IMR-90 (cell line): ENCODE results near the gene EML6.

Source experiments
- POLR2A ChIP-seq: IDR thresholded peaks from 2 replicates; pipeline ENCODE4 v1.6.1; 2012; ENCODE audit warnings: mild to moderate bottlenecking, low read depth, low read length
- RAD21 ChIP-seq: IDR thresholded peaks from 2 replicates; pipeline ENCODE4 v1.6.1; 2012; ENCODE audit warnings: low read length, improper control_type of control experiment
- RFX5 ChIP-seq: IDR thresholded peaks from 2 replicates; pipeline ENCODE4 v1.8.0; 2012; ENCODE audit warnings: low read depth, mild to moderate bottlenecking, low read length, moderate library complexity
- SMC3 ChIP-seq: fragments of 150-350 bp; IDR thresholded peaks from 2 replicates; pipeline ENCODE4 v1.6.1; 2016; ENCODE audit warnings: low read depth, mild to moderate bottlenecking, antibody characterized with exemption, low read length, moderate library complexity
- TF ChIP-seq, protein P1 (sequence below): conservative IDR thresholded peaks from 2 replicates; pipeline ENCODE4 v1.5.1; 2012; ENCODE audit warnings: mild to moderate bottlenecking, low read depth, low read length, improper control_type of control experiment
- TF ChIP-seq, protein P2 (sequence below): fragments of 150-350 bp; IDR thresholded peaks from 2 replicates; pipeline ENCODE4 v1.6.1; 2017; ENCODE audit warnings: mild to moderate bottlenecking, antibody characterized with exemption, low read length, low read depth

DNA sequence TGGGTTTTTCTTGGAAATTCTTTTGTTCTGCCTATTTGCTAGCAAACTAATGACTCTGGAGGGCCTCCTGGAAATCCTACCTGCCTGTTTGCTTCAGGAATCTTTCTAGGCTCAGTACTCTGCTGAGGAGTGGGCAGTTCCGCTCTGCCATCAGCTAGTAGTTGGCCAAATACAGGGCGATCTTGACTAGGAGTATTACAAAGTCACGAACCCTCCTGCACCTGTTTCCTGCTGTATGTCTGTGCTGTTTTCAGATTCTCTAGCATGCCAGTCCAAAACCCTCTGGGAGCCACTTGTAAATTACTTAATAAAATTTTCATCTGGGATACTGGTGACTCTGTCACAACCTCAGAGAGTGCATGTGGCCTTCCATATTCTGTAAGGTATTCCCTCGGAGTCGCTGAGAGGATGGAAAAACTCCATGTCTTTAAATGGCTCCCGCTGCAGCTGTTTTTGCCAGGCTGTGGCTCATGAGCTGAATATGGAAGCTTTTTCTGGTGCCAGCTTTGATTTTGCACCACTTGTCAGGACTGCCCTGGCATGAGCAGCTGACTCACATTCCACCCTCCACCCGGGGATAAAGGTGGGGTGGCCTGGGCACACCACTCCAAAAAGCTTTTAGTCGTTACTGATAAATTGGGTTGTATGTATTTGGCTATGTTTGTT, 203.8 kb downstream of the EML6 start:
- TF ChIP-seq, protein P1, sequence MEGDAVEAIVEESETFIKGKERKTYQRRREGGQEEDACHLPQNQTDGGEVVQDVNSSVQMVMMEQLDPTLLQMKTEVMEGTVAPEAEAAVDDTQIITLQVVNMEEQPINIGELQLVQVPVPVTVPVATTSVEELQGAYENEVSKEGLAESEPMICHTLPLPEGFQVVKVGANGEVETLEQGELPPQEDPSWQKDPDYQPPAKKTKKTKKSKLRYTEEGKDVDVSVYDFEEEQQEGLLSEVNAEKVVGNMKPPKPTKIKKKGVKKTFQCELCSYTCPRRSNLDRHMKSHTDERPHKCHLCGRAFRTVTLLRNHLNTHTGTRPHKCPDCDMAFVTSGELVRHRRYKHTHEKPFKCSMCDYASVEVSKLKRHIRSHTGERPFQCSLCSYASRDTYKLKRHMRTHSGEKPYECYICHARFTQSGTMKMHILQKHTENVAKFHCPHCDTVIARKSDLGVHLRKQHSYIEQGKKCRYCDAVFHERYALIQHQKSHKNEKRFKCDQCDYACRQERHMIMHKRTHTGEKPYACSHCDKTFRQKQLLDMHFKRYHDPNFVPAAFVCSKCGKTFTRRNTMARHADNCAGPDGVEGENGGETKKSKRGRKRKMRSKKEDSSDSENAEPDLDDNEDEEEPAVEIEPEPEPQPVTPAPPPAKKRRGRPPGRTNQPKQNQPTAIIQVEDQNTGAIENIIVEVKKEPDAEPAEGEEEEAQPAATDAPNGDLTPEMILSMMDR = no peak
- no peak for TF ChIP-seq RAD21
- no peak for TF ChIP-seq SMC3
- TF ChIP-seq POLR2A = no peak
- TF ChIP-seq RFX5 = no peak
- TF ChIP-seq, protein P2, sequence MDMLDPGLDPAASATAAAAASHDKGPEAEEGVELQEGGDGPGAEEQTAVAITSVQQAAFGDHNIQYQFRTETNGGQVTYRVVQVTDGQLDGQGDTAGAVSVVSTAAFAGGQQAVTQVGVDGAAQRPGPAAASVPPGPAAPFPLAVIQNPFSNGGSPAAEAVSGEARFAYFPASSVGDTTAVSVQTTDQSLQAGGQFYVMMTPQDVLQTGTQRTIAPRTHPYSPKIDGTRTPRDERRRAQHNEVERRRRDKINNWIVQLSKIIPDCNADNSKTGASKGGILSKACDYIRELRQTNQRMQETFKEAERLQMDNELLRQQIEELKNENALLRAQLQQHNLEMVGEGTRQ = no peak
